Measurements from ENCODE around the gene PSMB4.
"Not testable (repeated sequence)": the region's sequence is repeated elsewhere in the genome, so short reads cannot be mapped to it uniquely, and the experiment has no call there.

PSMB4 gene

GRCh38 chr1:151391079-151391563, 8.3 kb upstream of the PSMB4 start:
- no peak overlapping the region for H3K27ac ChIP-seq (ENCODE audit: low read length)
- no peaks in the 10 kb centered on the region for H3K9me3 ChIP-seq (replicated peaks; ENCODE audit: insufficient read depth, low read length)
- no peak overlapping the region for H3K4me2 ChIP-seq (ENCODE audit: low read depth, low read length)
- no peaks in the 10 kb centered on the region for H4K20me1 ChIP-seq (ENCODE audit: insufficient read depth, low read length)
- H2AFZ ChIP-seq (ENCODE audit: low read length): no peak overlapping the region
- no peak overlapping the region for H3K4me3 ChIP-seq (ENCODE audit: low read length)
- H3K36me3 ChIP-seq (replicated peaks; ENCODE audit: insufficient read depth, low read length): no peaks in the 10 kb centered on the region
- H3K9me2 ChIP-seq (replicated peaks; ENCODE audit: insufficient read depth, low read length): no peaks in the 10 kb centered on the region
- no peak for DNase-seq
- no peak overlapping the region for H3K9ac ChIP-seq (ENCODE audit: low read length)
- no peaks in the 10 kb centered on the region for H3K27me3 ChIP-seq (replicated peaks; ENCODE audit: insufficient read depth, low read length)
- TF ChIP-seq EZH2phosphoT487 (IDR thresholded peaks at IDR 0.05; ENCODE audit: low read length): no peak
- TF ChIP-seq EZH2 (optimal IDR thresholded peaks at IDR 0.05; ENCODE audit: low read depth, low read length): no peak
- TF ChIP-seq, protein P1, sequence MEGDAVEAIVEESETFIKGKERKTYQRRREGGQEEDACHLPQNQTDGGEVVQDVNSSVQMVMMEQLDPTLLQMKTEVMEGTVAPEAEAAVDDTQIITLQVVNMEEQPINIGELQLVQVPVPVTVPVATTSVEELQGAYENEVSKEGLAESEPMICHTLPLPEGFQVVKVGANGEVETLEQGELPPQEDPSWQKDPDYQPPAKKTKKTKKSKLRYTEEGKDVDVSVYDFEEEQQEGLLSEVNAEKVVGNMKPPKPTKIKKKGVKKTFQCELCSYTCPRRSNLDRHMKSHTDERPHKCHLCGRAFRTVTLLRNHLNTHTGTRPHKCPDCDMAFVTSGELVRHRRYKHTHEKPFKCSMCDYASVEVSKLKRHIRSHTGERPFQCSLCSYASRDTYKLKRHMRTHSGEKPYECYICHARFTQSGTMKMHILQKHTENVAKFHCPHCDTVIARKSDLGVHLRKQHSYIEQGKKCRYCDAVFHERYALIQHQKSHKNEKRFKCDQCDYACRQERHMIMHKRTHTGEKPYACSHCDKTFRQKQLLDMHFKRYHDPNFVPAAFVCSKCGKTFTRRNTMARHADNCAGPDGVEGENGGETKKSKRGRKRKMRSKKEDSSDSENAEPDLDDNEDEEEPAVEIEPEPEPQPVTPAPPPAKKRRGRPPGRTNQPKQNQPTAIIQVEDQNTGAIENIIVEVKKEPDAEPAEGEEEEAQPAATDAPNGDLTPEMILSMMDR (IDR thresholded peaks at IDR 0.05; ENCODE audit: low read length): no peak
- no peaks in the 10 kb centered on the region for H3F3A ChIP-seq (ENCODE audit: insufficient read depth, low read length)
- H3K4me1 ChIP-seq (ENCODE audit: low read length): no peaks in the 10 kb centered on the region
- H3K79me2 ChIP-seq (ENCODE audit: low read length): no peaks in the 10 kb centered on the region

DNA sequence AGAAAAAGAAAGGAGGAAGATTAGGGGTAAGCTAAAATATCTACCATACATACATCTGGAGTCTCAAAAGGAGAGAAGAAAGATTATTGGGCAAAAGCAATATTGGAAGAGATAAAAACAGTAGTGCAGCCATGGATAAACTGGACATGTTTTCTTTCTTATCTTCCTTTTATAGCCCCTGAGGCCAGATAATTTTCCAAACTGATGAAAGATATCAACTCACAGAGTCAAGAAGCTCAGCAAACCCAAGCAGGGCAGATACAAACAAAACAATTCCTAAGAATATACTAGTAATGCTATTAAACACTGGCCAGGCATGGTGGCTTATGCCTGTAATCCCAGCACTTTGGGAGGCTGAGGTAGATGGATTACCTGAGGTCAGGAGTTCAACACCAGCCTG, 5.8 kb upstream of the PSMB4 start:
- Histone ChIP-seq H3K9ac (ENCODE audit: low read length) (no peak overlapping the region), H3K4me3 (ENCODE audit: low read length) (no peak overlapping the region), H3K79me2 (ENCODE audit: low read length) (no peaks in the 10 kb centered on the region), H3F3A (ENCODE audit: insufficient read depth, low read length) (peaks cover 4% of the 10 kb centered on the region; the same call in 1 of the 2 replicates), H3K9me3 (replicated peaks; ENCODE audit: insufficient read depth, low read length) (no peaks in the 10 kb centered on the region), H3K4me2 (ENCODE audit: low read depth, low read length) (no peak overlapping the region), H3K9me2 (replicated peaks; ENCODE audit: insufficient read depth, low read length) (no peaks in the 10 kb centered on the region), H3K27ac (ENCODE audit: low read length) (no peak overlapping the region), H3K4me1 (ENCODE audit: low read length) (no peaks in the 10 kb centered on the region), H3K27me3 (replicated peaks; ENCODE audit: insufficient read depth, low read length) (no peaks in the 10 kb centered on the region), H2AFZ (ENCODE audit: low read length) (no peak overlapping the region), H3K36me3 (replicated peaks; ENCODE audit: insufficient read depth, low read length) (no peaks in the 10 kb centered on the region), H4K20me1 (ENCODE audit: insufficient read depth, low read length) (no peaks in the 10 kb centered on the region)
- DNase-seq: no peak
- TF ChIP-seq, protein P1 (IDR thresholded peaks at IDR 0.05; ENCODE audit: low read length): no peak
- TF ChIP-seq EZH2phosphoT487 (IDR thresholded peaks at IDR 0.05; ENCODE audit: low read length) (no peak), EZH2 (optimal IDR thresholded peaks at IDR 0.05; ENCODE audit: low read depth, low read length) (no peak)

GRCh38 chr1:151396265-151396664, 3.1 kb upstream of the PSMB4 start:
- DNase-seq; H3K4me3 ChIP-seq (ENCODE audit: low read length); H3K9ac ChIP-seq (ENCODE audit: low read length); H3K9me3 ChIP-seq (replicated peaks; ENCODE audit: insufficient read depth, low read length); H3K4me1 ChIP-seq (ENCODE audit: low read length); H2AFZ ChIP-seq (ENCODE audit: low read length); H3K27me3 ChIP-seq (replicated peaks; ENCODE audit: insufficient read depth, low read length); H3K4me2 ChIP-seq (ENCODE audit: low read depth, low read length); H4K20me1 ChIP-seq (ENCODE audit: insufficient read depth, low read length); H3K27ac ChIP-seq (ENCODE audit: low read length); H3K36me3 ChIP-seq (replicated peaks; ENCODE audit: insufficient read depth, low read length); H3K9me2 ChIP-seq (replicated peaks; ENCODE audit: insufficient read depth, low read length): not testable (repeated sequence)
- peaks cover 19% of the 10 kb centered on the region for H3K79me2 ChIP-seq (ENCODE audit: low read length)
- peaks cover 12% of the 10 kb centered on the region for H3F3A ChIP-seq (ENCODE audit: insufficient read depth, low read length)

DNA sequence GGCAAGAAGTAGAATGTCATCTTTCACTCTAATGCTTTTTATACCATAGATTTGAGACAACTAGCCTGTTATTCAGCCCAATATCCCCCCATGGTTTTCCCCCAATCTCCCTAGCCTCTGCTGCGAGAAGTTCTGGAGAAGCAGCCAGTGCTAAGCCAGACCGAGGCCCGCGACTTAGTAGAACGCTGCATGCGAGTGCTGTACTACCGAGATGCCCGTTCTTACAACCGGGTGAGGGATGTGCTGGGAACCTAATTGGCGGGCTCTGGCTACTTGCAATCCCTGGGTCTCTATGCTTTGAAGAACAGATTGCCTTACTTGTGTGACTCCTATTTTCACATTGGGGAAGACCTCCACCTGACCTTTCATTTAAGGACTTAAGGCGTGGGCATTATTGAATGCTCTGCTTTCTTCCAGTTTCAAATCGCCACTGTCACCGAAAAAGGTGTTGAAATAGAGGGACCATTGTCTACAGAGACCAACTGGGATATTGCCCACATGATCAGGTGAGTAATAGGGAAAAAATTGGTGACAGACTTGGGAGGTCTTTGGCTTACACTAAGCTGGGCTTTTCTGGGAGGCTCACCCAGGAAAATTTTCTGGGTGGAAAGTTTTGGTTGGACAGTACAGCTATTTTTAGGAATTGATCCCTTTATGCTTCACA, 1.9 kb downstream of the PSMB4 start:
- no peaks in the 10 kb centered on the region for H3K9me2 ChIP-seq (replicated peaks; ENCODE audit: insufficient read depth, low read length)
- H3K4me1 ChIP-seq (ENCODE audit: low read length): peaks cover 16% of the 10 kb centered on the region
- peak overlapping the region; percentile 80; the same call in 1 of the 2 replicates for H3K4me2 ChIP-seq (ENCODE audit: low read depth, low read length)
- no peak overlapping the region for H3K9ac ChIP-seq (ENCODE audit: low read length)
- no peak overlapping the region for H2AFZ ChIP-seq (ENCODE audit: low read length)
- TF ChIP-seq, protein P1 (IDR thresholded peaks at IDR 0.05; ENCODE audit: low read length): no peak
- no peak for TF ChIP-seq EZH2 (optimal IDR thresholded peaks at IDR 0.05; ENCODE audit: low read depth, low read length)
- no peak overlapping the region for H3K27ac ChIP-seq (ENCODE audit: low read length)
- DNase-seq: no peak
- H3K36me3 ChIP-seq (replicated peaks; ENCODE audit: insufficient read depth, low read length): peaks cover 26% of the 10 kb centered on the region
- peak overlapping the region; percentile 91; the same call in 1 of the 2 replicates for H3K4me3 ChIP-seq (ENCODE audit: low read length)
- peaks cover 37% of the 10 kb centered on the region for H3K79me2 ChIP-seq (ENCODE audit: low read length)
- no peaks in the 10 kb centered on the region for H3K27me3 ChIP-seq (replicated peaks; ENCODE audit: insufficient read depth, low read length)
- no peaks in the 10 kb centered on the region for H3K9me3 ChIP-seq (replicated peaks; ENCODE audit: insufficient read depth, low read length)
- H4K20me1 ChIP-seq (ENCODE audit: insufficient read depth, low read length): no peaks in the 10 kb centered on the region
- peaks cover 49% of the 10 kb centered on the region for H3F3A ChIP-seq (ENCODE audit: insufficient read depth, low read length)
